Keratinocyte (primary cell): ENCODE data around the gene PEMT. TPM values are rescaled to one million over a fixed set of nuclear protein-coding genes. Genes with fewer than 3 reads are reported as not detected.

Experiments used
- DNase-seq: peaks from one replicate; pipeline ENCODE4 v3.0.0-alpha.2; 2011; ENCODE audit warnings: low read depth, missing footprints, low spot score
- FAIRE-seq: peaks from 2 replicates; lab custom pipeline; 2011; peaks lifted over from hg19 to GRCh38; lab: Jason Lieb, UNC
- H2AFZ ChIP-seq: 2 replicates; pipeline ENCODE4 v1.6.0; 2012; ENCODE audit warnings: low read length, control low read depth, inconsistent platforms; ENCODE audit not compliant: control insufficient read depth
- H3K27ac ChIP-seq: 2 replicates; pipeline ENCODE4 v1.5.1; 2011; ENCODE audit warnings: low read length; ENCODE audit not compliant: control insufficient read depth, insufficient read depth
- H3K27me3 ChIP-seq: 3 replicates; pipeline ENCODE4 v1.6.0; 2011; ENCODE audit warnings: low read length; ENCODE audit not compliant: control insufficient read depth, insufficient read depth; ENCODE audit errors: extremely low read depth
- H3K36me3 ChIP-seq, 2 experiments: 2 replicates in 1 of 2; 3 replicates in 1 of 2; pipeline ENCODE4 v1.5.1; 2011; ENCODE audit warnings: low read length in 2 of 2, mild to moderate bottlenecking in 1 of 2; ENCODE audit not compliant: control insufficient read depth in 2 of 2, insufficient read depth in 2 of 2; ENCODE audit errors: extremely low read depth in 1 of 2
- H3K4me1 ChIP-seq: 3 replicates; pipeline ENCODE4 v1.5.1; 2011; ENCODE audit warnings: low read length; ENCODE audit not compliant: control insufficient read depth, insufficient read depth; ENCODE audit errors: extremely low read depth
- H3K4me2 ChIP-seq: 3 replicates; pipeline ENCODE4 v1.6.0; 2011; ENCODE audit warnings: low read depth, low read length; ENCODE audit not compliant: control insufficient read depth, insufficient read depth; ENCODE audit errors: extremely low read depth
- H3K4me3 ChIP-seq, 3 experiments: fragments of 200-600 bp in 1 of 3; sonication (generic) in 1 of 3; 2 replicates in 2 of 3; 3 replicates in 1 of 3; pipeline ENCODE4 v1.5.1; 2011 to 2016; ENCODE audit warnings: low read length in 3 of 3, mild to moderate bottlenecking in 3 of 3, control low read depth in 2 of 3, inconsistent platforms in 1 of 3, low read depth in 1 of 3, mixed read lengths in 1 of 3, mixed run types in 1 of 3, moderate library complexity in 1 of 3; ENCODE audit not compliant: control insufficient read depth in 2 of 3, insufficient read depth in 2 of 3; ENCODE audit errors: extremely low read depth in 1 of 3
- H3K79me2 ChIP-seq: 2 replicates; pipeline ENCODE4 v1.6.0; 2012; ENCODE audit warnings: low read length; ENCODE audit not compliant: control insufficient read depth, insufficient read depth
- H3K9ac ChIP-seq: 3 replicates; pipeline ENCODE4 v1.6.0; 2011; ENCODE audit warnings: low read length; ENCODE audit not compliant: control insufficient read depth, insufficient read depth; ENCODE audit errors: extremely low read depth
- H3K9me1 ChIP-seq: 3 replicates; pipeline ENCODE4 v1.6.0; 2011; ENCODE audit warnings: low read length; ENCODE audit not compliant: control insufficient read depth, insufficient read depth; ENCODE audit errors: extremely low read depth
- H3K9me3 ChIP-seq: 2 replicates; pipeline ENCODE4 v1.5.1; 2012; ENCODE audit warnings: low read depth, low read length; ENCODE audit not compliant: control insufficient read depth
- H4K20me1 ChIP-seq: 3 replicates; pipeline ENCODE4 v1.6.0; 2011; ENCODE audit warnings: low read length; ENCODE audit not compliant: control insufficient read depth, insufficient read depth; ENCODE audit errors: extremely low read depth
- EZH2 ChIP-seq: IDR thresholded peaks from one replicate; pipeline ENCODE4 v1.6.1; 2012; ENCODE audit warnings: inconsistent platforms, mild to moderate bottlenecking, low read length, moderate library complexity
- dilution Hi-C: fragments of 300-500 bp; cut with MboI; formaldehyde crosslinking; loops from one replicate; pipeline ENCODE4 v1.7.0; 2020; ENCODE audit warnings: low sequenced_read_pairs; ENCODE audit not compliant: extremely low pct_ligation_motif_present
- polyA plus RNA-seq, 5 experiments: library from polyadenylated mRNA; depleted of rRNA in 3 of 5; stranded (reverse) in 3 of 5; stranded (forward) in 1 of 5; unstranded in 1 of 5; fragments of >200 nt; gene quantifications; 1 replicate in 1 of 5; 2 replicates in 3 of 5; 3 replicates in 1 of 5; pipeline versions ENCODE4 v1.2.1 to v1.2.3, GENCODE V29; 2011 to 2012; ENCODE audit warnings: missing spikeins in 2 of 5, low read depth in 1 of 5, low replicate concordance in 1 of 5
- TF ChIP-seq, protein P1 (sequence below), 3 experiments: IDR thresholded peaks in 1 of 3; conservative IDR thresholded peaks in 1 of 3; optimal IDR thresholded peaks in 1 of 3; 2 replicates in 2 of 3; 3 replicates in 1 of 3; pipeline versions ENCODE3 to v1.5.1; 2011; ENCODE audit warnings: low read length in 3 of 3, mild to moderate bottlenecking in 3 of 3, moderate library complexity in 2 of 3, control low read depth in 1 of 3, inconsistent platforms in 1 of 3; ENCODE audit not compliant: insufficient read depth in 2 of 3; ENCODE audit errors: extremely low read depth in 1 of 3

PEMT gene
- polyA plus RNA-seq, 1 donor (not counting 4 experiments of a cell fraction or from before 2014, with no cell fraction given), result 17.7 TPM

DNA sequence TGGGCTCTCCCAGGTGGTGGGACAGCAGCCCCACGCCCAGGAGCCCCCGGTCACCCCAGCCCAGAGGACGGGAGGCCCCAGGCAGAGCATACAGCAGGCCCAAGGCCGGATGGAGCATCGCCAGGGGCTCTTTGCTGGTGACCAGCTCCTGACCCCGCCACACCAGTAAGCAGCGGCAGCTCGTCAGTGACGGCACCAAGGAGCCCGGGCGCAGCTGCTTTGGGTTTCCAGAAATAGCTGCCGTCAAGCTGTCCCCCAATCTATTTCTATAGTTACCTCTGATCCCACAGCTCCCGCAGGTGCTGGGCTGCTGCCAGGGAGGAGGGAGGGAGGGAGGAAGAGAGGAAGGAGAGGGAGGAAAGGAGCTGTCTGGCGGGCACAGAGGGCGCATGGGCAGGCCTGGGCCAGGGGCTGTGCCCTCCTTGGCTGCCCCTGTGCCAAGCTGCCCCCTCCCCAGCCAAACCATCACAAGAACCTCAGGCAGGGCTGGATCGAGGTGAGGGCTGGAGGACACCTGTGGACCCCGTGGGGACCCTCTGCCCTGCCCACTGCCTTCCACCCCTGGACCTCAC lies 84.5 kb downstream of the PEMT start:
- Histone ChIP-seq H3K27ac (no peak overlapping the region), H3K4me1 (peaks cover 9% of the 10 kb centered on the region), H3K79me2 (no peaks in the 10 kb centered on the region), H3K9me1 (no peaks in the 10 kb centered on the region), H3K4me2 (no peak overlapping the region), H3K36me3 (no peaks in the 10 kb centered on the region), H3K27me3 (peaks cover 50% of the 10 kb centered on the region), H4K20me1 (peaks cover 19% of the 10 kb centered on the region), H3K9me3 (no peaks in the 10 kb centered on the region), H3K9ac (no peak overlapping the region), H3K4me3 (no peak overlapping the region), H2AFZ (no peak overlapping the region)
- no peak for FAIRE-seq
- TF ChIP-seq EZH2, result no peak
- TF ChIP-seq, protein P1, sequence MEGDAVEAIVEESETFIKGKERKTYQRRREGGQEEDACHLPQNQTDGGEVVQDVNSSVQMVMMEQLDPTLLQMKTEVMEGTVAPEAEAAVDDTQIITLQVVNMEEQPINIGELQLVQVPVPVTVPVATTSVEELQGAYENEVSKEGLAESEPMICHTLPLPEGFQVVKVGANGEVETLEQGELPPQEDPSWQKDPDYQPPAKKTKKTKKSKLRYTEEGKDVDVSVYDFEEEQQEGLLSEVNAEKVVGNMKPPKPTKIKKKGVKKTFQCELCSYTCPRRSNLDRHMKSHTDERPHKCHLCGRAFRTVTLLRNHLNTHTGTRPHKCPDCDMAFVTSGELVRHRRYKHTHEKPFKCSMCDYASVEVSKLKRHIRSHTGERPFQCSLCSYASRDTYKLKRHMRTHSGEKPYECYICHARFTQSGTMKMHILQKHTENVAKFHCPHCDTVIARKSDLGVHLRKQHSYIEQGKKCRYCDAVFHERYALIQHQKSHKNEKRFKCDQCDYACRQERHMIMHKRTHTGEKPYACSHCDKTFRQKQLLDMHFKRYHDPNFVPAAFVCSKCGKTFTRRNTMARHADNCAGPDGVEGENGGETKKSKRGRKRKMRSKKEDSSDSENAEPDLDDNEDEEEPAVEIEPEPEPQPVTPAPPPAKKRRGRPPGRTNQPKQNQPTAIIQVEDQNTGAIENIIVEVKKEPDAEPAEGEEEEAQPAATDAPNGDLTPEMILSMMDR (optimal IDR thresholded peaks at IDR 0.05 in 1 of 3, IDR thresholded peaks at IDR 0.05 in 1 of 3, conservative IDR thresholded peaks at IDR 0.05 in 1 of 3; ENCODE audit: extremely low read depth in 1 of 3, insufficient read depth in 2 of 3, low read length in 3 of 3), result no peak
- no peak for DNase-seq
- dilution Hi-C loops, result no loop called here

DNA sequence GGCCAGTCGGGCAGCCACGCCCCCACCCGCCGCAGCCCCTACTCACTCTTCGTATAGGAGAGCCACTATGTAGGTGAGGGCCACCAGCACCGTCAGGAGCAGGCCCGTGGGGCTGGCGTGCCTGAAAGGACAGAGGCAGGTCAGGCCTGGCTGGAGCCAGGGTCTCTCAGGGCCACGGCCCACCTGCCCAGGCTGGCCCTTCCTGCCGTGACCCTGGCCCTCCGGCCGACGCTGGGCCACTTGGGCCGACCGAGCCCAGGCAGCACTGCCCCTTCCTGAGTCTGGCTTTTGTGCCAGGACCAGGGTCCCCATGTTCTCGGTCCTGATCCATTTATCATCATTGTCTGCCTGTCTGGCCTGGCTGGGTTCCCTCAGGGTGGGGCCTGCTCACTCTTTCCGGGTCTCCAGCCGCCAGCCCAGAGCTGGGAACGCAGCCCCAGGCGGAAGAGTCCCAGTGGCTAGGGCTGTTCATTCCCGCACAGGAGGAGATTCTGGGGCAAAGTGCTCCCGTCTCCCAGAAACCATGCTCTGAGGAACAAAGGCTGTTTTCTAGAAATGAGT lies 85.2 kb downstream of the PEMT start:
- TF ChIP-seq, protein P1 (optimal IDR thresholded peaks at IDR 0.05 in 1 of 3, IDR thresholded peaks at IDR 0.05 in 1 of 3, conservative IDR thresholded peaks at IDR 0.05 in 1 of 3; ENCODE audit: extremely low read depth in 1 of 3, insufficient read depth in 2 of 3, low read length in 3 of 3), result no peak
- TF ChIP-seq EZH2, result no peak
- Histone ChIP-seq H3K9me1 (no peaks in the 10 kb centered on the region), H3K79me2 (no peaks in the 10 kb centered on the region), H3K4me2 (no peak overlapping the region), H3K27ac (no peak overlapping the region), H3K27me3 (peaks cover 48% of the 10 kb centered on the region), H3K9me3 (no peaks in the 10 kb centered on the region), H2AFZ (no peak overlapping the region), H3K4me3 (no peak overlapping the region), H3K4me1 (peaks cover 4% of the 10 kb centered on the region), H3K36me3 (no peaks in the 10 kb centered on the region), H4K20me1 (peaks cover 15% of the 10 kb centered on the region), H3K9ac (no peak overlapping the region)
- dilution Hi-C loops, result no loop called here
- DNase-seq (no peak), FAIRE-seq (no peak)
